ENCODE results near the gene AVL9. TPM values are rescaled to one million over a fixed set of nuclear protein-coding genes. Genes with fewer than 3 reads are reported as not detected.
"Not testable (repeated sequence)": the region's sequence is repeated elsewhere in the genome, so short reads cannot be mapped to it uniquely, and the experiment has no call there.

The AVL9 gene
- 41.3 and 42.8 TPM in 2 replicates for total RNA-seq (2014; rRNA removed; shearing (Covaris generic))

- DNase-seq (ENCODE audit: low spot score) = peak; percentile 98
These were observed at the start of gene AVL9 for GRCh38 chr7:32495298-32496051. TSS of gene AVL9 (plus strand) at chr7:32495489. CDS start at chr7:32495710, 221 bp downstream.

GRCh38 chr7:32447218-32447617 is 48.1 kb upstream of the AVL9 start:
- DNase-seq (ENCODE audit: low spot score) = no peak

GRCh38 chr7:32453341-32454011 is 41.8 kb upstream of the AVL9 start:
- peak; percentile 48 for DNase-seq (ENCODE audit: low spot score)

GRCh38 chr7:32458025-32458424 is 37.3 kb upstream of the AVL9 start:
- no peak for DNase-seq (ENCODE audit: low spot score)

GRCh38 chr7:32459788-32460187 is 35.5 kb upstream of the AVL9 start:
- no peak for DNase-seq (ENCODE audit: low spot score)

- no peak for DNase-seq (ENCODE audit: low spot score)
These were observed 33.8 kb upstream of the AVL9 start for GRCh38 chr7:32461484-32461883.

- no peak for DNase-seq (ENCODE audit: low spot score)
These were observed 32.8 kb upstream of the AVL9 start for GRCh38 chr7:32462451-32462850.

GRCh38 chr7:32462977-32463376 is 32.3 kb upstream of the AVL9 start:
- no peak for DNase-seq (ENCODE audit: low spot score)

- not testable (repeated sequence) for DNase-seq (ENCODE audit: low spot score)
These were observed 30.5 kb upstream of the AVL9 start for GRCh38 chr7:32464641-32465416.

- not testable (repeated sequence) for DNase-seq (ENCODE audit: low spot score)
These were observed 25.3 kb upstream of the AVL9 start for GRCh38 chr7:32470004-32470403.

GRCh38 chr7:32470871-32471270 is 24.4 kb upstream of the AVL9 start:
- DNase-seq (ENCODE audit: low spot score) = no peak

GRCh38 chr7:32472015-32472414 is 23.3 kb upstream of the AVL9 start:
- DNase-seq (ENCODE audit: low spot score) = no peak

- no peak for DNase-seq (ENCODE audit: low spot score)
These were observed 21.3 kb upstream of the AVL9 start for GRCh38 chr7:32474008-32474407.

GRCh38 chr7:32476816-32477648 is 18.3 kb upstream of the AVL9 start:
- DNase-seq (ENCODE audit: low spot score) = no peak

GRCh38 chr7:32477649-32477980 is 17.7 kb upstream of the AVL9 start:
- DNase-seq (ENCODE audit: low spot score) = no peak

GRCh38 chr7:32479574-32480200 is 15.6 kb upstream of the AVL9 start:
- peak; percentile 79 for DNase-seq (ENCODE audit: low spot score)

GRCh38 chr7:32481176-32481575 is 14.1 kb upstream of the AVL9 start:
- no peak for DNase-seq (ENCODE audit: low spot score)

GRCh38 chr7:32481921-32482320 is 13.4 kb upstream of the AVL9 start:
- DNase-seq (ENCODE audit: low spot score) = no peak

GRCh38 chr7:32489788-32490126 is 5.5 kb upstream of the AVL9 start:
- no peak for DNase-seq (ENCODE audit: low spot score)

GRCh38 chr7:32490127-32490796 is 5.0 kb upstream of the AVL9 start, which contains the start of gene LSM5:
TSS of gene LSM5 (minus strand) at chr7:32490380. CDS start at chr7:32490365, 15 bp downstream.
- DNase-seq (ENCODE audit: low spot score) = peak; percentile 99

- DNase-seq (ENCODE audit: low spot score) = no peak
These were observed 367 bp upstream of the AVL9 start for GRCh38 chr7:32494946-32495297.
